ENCODE data around the gene CHST15.

The CHST15 gene

DNA sequence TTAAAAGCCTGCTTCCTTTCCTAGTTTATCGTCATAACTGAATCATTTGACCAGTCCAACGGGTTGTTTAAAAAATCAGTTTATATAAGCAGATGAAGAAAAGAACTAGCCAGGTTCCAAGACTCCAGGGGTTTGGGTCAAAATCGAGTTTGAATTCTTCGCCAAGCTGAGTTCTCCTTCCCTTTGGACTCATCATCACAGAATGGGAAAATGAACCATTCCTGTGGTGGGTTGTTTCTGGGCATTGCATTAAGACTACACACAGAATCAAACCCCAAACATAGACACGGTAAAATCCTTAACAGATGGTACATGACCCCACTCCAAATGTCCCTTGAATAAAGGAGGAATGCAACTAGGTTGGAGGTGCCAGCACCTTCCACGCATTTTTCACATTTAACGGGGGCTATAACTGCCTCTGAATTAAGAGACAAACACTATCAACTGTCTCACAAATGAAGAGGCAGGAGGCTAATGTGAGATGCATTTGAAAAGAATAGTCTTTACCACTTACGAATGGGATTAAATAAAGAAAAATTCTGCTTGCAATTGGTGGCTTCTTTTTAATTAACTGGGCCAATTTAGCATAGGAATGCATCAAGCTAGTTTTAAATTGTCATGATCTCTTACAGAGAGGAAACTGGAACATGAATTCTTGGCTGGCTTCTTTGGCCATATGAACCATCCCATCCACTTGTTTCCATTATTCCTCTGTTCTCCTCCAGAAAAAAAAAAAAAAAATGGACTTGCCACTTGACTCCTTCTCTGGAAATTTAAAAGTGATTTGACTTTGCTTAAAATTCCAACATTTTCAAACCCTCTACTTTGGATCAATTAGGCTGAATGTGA lies 61.1 kb downstream of the CHST15 start:
- in situ Hi-C loops (cut with MboI; ENCODE audit: low sequenced_read_pairs) = no loop called here

DNA sequence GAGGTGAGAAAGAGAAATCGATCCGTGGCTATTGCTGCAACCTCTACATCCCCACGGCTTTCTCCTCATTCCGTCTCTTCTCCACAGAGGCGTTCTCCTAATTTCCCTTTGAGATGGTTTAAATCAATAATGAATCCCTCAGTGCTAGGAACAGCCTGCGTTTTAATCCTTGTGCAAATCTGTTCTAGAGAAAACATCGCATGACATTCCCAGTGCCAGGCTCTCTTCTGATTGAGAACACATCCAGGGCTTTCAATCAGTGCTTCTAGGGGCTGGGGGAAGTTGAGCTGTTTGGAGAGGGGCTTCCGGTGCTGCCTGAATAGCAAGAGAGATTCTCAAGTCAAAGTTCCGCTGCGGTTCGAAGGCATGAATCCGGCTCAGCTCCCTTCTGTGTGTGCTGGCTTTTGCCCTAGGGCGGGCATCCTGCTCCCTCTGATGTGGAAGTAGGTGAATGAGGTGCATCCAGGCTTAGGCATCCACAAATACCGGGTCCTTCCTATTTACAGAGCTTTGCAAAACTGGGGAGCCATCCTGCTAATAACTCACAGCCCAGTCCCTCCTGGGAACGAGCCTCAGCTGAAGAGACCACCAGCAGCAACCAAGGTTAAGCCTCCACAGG lies 62.8 kb downstream of the CHST15 start:
- in situ Hi-C loops (cut with MboI; ENCODE audit: low sequenced_read_pairs) = no loop called here

DNA sequence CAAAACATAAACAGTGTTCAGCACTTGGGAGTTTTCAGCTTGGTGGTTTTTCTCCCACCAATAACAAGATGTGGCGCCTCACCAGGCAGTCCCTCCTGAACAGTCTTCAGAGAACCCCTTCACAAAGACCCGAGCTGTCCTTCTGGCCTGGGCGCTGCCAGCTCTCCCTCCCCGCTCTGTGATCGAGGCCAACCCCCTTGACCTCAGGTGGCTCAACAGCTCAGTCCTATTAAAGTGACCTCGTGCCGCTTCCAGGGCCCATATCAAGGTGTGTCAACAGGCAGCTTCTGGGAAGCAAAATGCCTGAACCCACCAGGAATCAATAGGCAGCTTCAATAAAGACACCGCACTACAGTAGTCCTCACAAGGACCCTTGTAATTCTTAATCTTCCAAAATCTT lies 63.3 kb downstream of the CHST15 start:
- in situ Hi-C loops (cut with MboI; ENCODE audit: low sequenced_read_pairs) = no loop called here

DNA sequence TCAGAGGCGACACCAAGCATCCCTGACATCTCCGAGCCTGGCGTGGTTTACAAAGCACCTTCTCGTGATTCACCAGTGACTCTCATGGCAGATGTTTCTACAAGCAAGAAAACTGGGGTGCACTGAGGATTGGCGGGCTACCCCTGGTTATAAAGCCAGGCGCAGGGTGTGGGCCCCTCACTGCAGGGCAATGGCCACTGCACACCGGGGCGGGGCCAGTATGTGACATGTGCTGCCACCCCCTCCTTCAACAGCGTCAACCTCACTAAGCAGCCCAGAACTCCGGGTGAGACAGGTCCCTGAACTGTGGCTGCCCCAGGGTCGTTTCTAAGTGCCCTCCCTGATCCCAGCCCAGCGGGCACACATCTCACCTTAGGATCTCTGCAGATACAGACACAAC lies 63.8 kb downstream of the CHST15 start:
- in situ Hi-C loops (cut with MboI; ENCODE audit: low sequenced_read_pairs) = no loop called here

DNA sequence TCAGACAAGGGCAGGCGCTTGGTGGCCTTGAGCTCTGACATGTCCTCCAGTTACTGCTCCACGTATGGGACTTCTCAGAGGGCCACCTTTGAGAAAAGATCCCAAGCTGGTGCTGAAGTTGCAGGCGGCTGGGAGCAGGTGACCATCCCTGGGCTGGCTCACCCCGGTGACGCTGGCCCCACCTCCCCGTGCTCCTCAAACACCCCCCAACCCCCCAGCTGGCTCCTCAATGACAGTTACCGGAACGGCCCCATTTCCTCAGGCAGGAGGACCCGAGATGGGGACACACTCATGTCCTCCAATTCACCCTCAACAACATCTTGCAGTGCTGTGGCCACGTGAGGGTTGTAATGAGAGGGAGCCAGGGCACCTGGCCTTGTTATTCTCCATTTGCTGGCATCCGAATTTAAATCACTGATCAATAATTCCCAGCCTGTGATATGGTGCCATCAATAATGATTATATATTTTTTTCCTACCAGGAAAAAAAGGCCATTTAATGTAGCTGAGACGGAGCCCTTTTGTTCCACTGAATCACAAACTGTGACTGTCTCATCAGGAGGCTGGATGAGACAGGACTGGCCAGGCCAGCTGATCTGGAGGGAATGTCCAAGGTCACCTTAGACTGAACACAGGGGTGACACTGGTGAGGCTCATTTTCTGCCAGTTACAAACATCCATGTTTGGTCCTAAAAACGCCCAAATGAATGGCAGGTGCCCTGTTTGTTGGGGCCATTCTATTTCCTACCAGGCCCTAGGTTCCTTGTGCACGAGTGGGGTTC lies 64.5 kb downstream of the CHST15 start:
- in situ Hi-C loops (cut with MboI; ENCODE audit: low sequenced_read_pairs) = no loop called here

DNA sequence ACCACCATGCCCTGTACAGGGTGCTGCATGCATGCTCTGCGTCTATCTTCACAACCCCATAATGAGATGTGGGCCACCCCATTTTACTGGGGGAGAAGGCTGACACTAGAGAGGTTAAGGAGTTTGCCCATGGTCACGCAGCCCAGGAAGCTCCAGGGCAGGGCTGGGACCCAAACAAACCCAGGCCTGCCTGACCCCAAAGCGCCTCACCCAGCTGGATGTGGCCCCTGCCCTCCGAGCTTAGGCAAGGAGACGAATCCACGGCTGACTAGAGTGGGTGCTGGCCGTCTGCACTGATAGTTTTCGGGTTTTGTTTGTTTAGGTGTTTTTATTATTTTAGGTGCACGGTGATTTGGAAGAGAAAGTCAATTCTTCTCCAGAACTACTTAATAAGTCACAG lies 65.7 kb downstream of the CHST15 start:
- in situ Hi-C loops (cut with MboI; ENCODE audit: low sequenced_read_pairs) = no loop called here

DNA sequence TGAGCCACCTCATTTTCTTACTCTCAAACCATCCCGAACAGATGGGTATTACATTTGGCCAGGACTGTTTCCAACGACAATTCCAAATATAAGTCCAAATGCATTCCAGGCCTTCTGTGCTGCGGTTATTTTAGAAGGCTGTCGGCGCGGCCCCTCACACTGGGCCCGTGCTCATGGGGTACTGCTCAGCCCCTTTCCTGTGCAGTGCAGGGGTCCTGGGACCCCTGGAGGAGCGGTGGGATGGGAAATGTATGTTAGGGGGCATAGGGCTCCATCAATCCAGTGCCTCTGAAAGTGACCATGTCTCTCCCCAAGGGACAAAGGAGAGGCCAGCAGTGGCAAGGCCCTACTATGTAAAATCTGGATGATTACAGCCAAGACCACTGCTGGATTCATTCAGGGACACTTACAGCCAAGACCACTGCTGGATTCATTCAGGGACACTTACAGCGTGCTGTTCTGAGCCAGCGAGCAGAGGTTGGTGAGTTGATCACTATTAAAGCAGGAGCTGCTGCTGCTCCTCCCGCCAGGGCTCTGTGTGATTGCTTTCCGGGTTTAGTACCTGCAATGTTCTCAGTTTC lies 66.3 kb downstream of the CHST15 start:
- in situ Hi-C loops (cut with MboI; ENCODE audit: low sequenced_read_pairs) = no loop called here

DNA sequence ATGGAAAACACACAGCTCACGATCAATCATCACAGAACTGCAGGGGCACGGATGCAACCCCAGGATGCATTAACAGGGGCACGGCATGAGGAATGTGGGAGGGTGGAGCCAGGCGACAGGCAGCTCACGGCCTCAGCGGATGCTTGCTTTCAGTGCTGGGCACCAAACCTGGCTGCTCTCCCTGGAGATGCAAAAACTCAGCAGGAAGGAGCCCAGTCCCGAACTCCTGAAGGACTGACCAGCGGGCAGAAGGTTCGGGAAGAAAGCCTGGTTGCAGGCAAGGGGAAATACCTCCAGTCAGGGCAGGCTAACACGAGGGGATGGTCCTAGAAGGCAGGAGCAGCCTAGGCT lies 66.8 kb downstream of the CHST15 start:
- in situ Hi-C loops (cut with MboI; ENCODE audit: low sequenced_read_pairs) = no loop called here

DNA sequence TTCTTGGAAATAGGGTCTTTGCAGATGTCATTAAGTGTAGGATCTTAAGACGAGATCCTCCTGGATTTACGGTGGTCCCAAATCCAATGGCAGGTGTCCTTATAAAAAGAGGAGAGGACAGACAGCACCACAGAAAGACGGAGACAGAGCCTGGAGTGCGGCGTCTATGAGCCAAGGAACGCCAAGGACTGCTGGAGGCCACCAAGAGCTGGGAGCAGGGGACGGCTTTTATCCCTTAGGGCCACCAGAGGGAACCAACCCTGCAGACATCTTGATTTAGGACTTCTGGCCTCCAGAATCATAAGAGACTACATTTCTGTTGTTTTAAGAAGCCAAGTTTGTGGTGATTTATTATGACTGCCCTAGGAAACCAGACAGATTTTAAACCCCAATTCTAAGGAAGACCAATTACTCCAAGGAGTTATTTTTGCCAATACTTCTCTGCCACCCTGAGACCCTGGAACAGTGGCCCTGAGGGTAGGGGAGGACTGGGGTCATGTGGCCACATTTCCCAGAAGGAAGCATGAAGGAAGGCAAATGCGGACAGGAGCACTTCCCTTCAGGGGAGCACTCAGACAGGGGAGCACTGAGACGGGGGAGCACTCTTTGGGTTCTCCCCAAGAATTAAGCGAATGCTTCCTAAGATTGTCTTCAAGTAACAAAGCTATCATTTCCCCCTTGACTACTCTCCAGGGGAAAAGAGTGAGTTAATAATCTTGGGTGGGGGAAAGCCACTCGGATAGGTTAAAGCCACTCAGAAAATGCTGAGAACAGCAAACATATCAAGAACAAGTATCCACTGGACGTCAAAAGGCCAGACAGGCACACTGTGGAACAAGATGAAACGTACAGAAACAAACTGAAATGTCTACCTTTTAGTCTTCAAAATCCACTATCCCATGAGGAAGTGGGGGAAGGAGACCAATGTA lies 67.5 kb downstream of the CHST15 start:
- in situ Hi-C loops (cut with MboI; ENCODE audit: low sequenced_read_pairs) = no loop called here

DNA sequence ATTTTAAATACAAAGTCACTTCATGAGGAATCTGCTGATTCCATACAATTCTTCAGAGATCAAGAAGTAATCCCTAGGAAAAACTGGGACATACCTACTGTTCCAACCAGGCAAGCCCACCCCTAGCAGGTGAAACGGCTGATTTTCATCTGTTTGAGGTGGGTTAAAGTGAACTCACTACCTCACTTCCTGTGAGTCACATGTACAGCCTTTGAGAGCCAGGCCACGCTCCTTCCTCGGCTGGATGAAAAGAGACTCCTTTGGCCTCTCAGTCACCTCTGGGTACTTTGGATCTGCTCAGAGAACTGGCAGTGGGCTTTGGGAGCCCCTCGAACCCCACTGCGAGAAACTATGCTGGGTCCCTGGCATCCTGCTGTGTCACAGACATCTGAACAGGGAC lies 68.2 kb downstream of the CHST15 start:
- in situ Hi-C loops (cut with MboI; ENCODE audit: low sequenced_read_pairs) = no loop called here

DNA sequence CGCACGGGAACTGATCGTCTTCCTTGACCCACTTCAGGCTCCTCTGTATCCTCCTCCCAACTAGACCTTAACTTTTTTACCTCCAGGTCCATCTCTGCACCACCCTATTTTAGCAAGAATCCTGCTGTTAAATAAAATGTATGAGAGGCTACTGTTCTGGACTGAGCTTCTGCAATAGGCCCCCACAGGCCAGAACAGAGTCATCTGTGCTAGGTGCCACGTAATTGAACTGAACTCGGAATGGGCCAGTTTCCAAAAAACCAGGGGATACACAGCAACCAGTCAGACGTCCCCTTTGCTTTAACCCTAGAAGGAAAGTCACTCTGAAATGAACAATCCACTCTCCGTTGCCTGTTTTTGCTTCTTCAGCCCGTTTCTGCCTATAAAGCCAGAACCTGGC lies 71.3 kb downstream of the CHST15 start:
- in situ Hi-C loops (cut with MboI; ENCODE audit: low sequenced_read_pairs) = no loop called here

DNA sequence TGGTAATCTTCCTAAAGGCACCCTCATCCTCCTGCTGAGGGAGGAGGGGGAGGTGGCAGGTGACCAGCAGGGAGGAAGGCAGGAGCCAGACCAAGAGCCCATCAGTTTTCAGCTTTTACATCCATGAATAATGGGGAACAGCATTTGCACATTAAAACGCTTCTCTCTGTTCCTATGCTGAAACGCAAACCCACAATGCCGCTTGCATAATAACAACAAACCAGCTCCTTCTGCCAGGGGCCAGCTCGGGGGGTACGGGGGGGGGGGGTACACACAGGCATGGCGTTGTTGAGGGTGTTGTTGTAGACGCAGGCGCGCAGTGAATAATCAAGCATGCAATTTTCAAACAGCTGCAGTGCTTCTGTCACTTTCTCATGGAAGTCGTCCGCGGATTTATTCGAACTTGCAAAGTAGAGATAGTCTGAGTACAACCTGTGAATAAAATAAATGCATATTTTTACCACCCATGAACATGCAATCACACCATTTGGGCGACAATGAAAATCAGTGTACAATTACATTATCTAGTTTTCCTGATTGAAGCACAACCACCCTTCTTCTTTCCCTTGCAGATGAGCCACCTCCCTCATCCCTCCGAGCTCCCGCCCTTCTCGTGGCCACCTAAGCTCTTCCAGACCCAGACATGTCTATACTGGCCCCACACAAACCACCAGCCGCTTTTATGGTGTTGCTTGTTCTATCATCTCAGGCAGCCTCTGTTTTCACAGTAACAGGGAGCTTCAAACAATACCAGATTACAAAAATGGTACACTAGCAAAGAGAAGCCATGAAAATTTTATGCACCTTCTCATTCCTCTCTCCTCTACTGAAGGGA lies 72.2 kb downstream of the CHST15 start:
- in situ Hi-C loops (cut with MboI; ENCODE audit: low sequenced_read_pairs) = no loop called here

DNA sequence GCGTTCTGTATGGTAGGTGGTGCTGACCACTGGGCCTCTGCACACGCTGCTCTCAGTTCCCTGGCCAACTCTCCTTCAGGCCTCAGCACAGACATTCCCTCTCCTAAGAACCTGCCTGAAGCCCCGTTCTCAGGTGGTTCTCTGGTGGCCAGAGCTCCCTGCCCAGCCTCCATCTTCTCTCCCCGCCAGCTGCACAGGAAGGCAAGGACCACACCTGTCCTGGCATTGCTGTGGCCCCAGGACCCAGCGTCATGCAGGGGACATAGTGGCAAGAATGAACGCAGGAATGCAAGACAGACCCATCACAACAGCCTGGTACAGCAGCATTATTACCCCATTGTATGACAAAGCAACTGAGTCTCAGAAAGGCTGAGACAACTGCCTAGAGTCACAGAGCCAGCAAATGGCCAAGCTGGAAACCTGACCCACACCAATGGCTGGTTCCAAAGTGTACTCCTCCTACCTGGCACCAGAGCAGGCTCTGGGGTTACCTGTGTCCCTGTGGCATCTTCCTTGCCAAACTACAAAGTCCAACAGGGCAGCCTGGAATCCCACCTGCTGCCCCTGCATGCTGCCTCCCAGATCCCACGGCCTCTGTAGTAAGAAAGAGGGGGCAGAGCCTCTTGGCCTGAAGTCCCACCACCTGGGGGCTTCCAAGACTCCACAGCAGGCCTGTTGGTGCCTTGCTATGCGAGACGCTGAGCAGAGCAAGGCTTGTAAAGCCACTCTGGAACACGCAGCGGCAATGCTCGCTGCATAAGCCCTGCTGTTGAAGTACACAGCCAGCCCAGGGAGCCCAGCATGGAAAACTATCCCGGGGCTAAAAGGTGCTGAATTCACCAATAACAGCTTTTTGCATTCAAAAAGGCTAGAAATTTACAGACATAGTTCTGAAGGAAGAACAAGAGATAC lies 73.3 kb downstream of the CHST15 start:
- in situ Hi-C loops (cut with MboI; ENCODE audit: low sequenced_read_pairs) = no loop called here

DNA sequence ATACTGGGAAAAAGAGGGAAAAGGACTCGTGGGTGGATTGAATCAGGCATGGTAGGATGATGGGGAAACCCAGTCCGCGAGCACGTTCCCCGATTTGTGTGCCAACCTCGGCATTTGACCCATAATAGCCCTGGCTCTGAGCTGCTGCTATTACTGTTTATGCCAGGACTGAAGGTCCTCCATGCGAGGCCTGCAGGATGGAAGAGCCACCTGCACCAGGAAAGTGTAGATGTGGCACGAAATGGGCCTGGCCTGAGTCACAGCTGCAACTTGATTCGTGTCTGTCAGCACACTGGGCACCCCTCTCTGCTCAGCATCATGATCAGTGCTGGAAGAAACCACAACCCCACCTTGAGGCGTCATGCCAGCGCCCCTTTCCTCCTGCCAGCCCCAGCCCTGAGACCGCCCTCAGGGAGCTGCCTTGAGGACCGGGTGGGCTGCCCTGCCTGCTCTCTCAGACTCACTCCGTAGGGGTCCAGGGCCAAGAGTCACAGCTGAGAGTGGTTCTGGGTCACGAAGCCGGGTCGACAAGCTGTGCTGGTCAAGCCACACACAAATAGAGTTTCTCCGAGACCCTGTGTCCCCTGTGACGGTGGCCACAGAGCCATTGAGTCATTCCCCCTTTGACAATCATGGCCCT lies 74.4 kb downstream of the CHST15 start:
- in situ Hi-C loops (cut with MboI; ENCODE audit: low sequenced_read_pairs) = no loop called here

DNA sequence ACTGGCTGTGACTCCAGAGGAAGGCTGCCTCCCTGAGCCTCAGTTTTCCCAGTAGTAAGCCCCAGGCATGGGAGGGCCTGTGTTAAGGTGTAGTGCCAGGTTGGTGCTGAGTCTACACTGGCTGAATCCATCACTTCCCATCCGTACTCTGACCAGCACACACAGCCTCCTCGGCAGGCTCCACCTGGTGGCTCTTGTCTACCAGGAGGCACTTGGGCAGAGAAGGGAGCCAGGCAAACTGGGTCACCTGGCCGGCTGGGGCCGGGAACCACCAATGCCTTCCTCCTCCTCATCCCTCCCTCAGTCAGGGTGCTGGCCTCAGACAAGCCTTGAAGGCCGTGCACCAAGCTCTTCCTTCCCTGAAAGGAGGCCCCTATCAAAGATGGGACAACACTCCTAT lies 75.7 kb downstream of the CHST15 start:
- in situ Hi-C loops (cut with MboI; ENCODE audit: low sequenced_read_pairs) = no loop called here

DNA sequence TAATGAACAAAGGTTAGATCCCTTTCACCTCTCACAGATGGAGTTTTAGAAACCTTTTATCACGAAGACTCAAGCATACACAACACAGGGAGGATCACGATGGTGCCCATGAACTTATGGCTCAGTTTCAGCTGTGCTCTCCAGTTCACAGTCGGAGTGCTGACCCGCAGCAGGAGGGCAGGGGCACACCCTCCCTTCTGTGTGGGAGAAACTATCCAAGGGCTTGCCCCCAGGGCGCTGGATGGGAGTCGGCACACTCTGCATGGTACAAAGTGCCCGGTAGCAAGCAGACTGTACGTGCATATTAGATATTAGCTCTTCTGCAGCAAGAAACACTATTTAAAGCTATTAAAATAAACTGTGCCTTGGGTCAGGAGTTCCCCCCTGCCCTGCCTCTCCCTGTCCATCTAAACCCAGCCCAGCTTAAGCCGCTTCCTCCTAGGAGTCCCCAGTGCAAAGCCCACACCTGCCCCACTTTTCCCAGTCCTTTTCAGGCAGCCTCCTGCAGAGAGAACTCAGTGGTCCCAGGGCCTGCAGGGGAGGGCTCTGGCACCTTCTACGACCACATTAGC lies 76.5 kb downstream of the CHST15 start:
- in situ Hi-C loops (cut with MboI; ENCODE audit: low sequenced_read_pairs) = no loop called here

DNA sequence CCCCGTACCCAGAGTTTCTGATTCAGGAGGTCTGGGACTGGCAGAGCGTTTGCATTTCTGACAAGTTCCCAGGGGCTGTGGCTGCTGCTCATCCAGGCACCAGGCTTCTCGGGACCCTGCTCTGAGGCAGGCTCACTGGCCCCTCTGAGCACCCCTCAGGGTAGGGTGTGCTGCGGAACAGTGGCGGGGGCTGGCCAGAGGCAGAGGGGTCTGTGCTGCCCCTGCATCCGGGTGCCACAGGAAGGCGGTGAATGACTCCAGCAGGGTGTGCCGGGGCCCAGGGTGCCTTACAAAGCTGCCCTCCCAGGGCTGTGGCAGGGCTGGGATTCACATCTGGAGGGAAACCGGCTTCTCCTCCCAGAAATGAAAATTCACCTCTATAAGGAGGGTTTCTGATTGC lies 77.4 kb downstream of the CHST15 start:
- in situ Hi-C loops (cut with MboI; ENCODE audit: low sequenced_read_pairs) = no loop called here
